ENCODE measurements around the gene PATE1.

The PATE1 gene

GRCh38 chr11:125797641-125798040 lies 51.6 kb downstream of the PATE1 start:
- DNase-seq = no peak

Data from NCI-H774 (cell line).